Motor neuron (in vitro differentiated cells): ENCODE data around the gene UGT2B7. TPM values are rescaled to one million over a fixed set of nuclear protein-coding genes. Genes with fewer than 3 reads are reported as not detected.
"Not testable (repeated sequence)": the region's sequence is repeated elsewhere in the genome, so short reads cannot be mapped to it uniquely, and the experiment has no call there.

Source experiments
- ATAC-seq, 8 experiments: fragments of 200-7000 bp; cut with Tn5 transposase; replicated peaks in 6 of 8; 2 replicates each; pipeline ENCODE4 v1.8.0; 2021; ENCODE audit warnings: mild to moderate bottlenecking in 8 of 8, moderate library complexity in 8 of 8
- H3K27ac ChIP-seq, 2 donors: fragments of 250-450 bp; sonication (Bioruptor Pico); 2 replicates each; pipeline ENCODE4 v1.9.0; 2021; ENCODE audit warnings: antibody characterized with exemption in 2 of 2, mild to moderate bottlenecking in 2 of 2, moderate library complexity in 1 of 2
- H3K4me1 ChIP-seq, 2 donors: fragments of 250-450 bp; sonication (Bioruptor Pico); replicated peaks in 1 of 2; 2 replicates each; pipeline ENCODE4 v1.6.1; 2021; ENCODE audit warnings: antibody characterized with exemption in 2 of 2, mild to moderate bottlenecking in 2 of 2, moderate library complexity in 1 of 2
- H3K4me3 ChIP-seq, 5 donors: fragments of 250-450 bp; sonication (Bioruptor Pico); 2 replicates each; pipeline ENCODE4 v1.9.0; 2021; ENCODE audit warnings: antibody characterized with exemption in 5 of 5, mild to moderate bottlenecking in 5 of 5, moderate library complexity in 4 of 5
- WGBS, 10 experiments: fragments of 450-650 bp; shearing (Covaris generic); methylation state at CpG; one replicate each; pipeline ENCODE4 v1.0.0; 2022; 5-methylcytosine and 5-hydroxymethylcytosine counted together
- in situ Hi-C, 9 experiments: fragments of 400-800 bp; cut with MboI; loops; one replicate each; pipeline ENCODE4 v1.15.0; 2021; ENCODE audit warnings: low sequenced_read_pairs in 9 of 9, low pct_unique_long_range_greater_than_20kb in 2 of 9; ENCODE audit not compliant: unreplicated experiment in 9 of 9
- total RNA-seq, 8 experiments: library from RNA; unstranded; fragments of 300-600 nt; gene quantifications; 2 replicates each; pipeline versions ENCODE4 v1.2.3 to v1.2.4, GENCODE V29; 2022

The UGT2B7 gene
- total RNA-seq, 8 experiments from 2014 or later = 0.19 TPM; not detected in 7

GRCh38 chr4:69093681-69094080, 2.6 kb upstream of the UGT2B7 start:
- Histone ChIP-seq H3K4me3 (no peak overlapping the region), H3K27ac (no peak overlapping the region), H3K4me1 (peaks cover 3 to 8% of the 10 kb centered on the region in 2 donors)
- WGBS, 10 experiments = 0 to 100% (median 98%) methylated on average over 1 to 3 of the region's 3 CpGs; no CpG with 5 or more reads in 4 of the 10 experiments
- in situ Hi-C loops = no loop called here
- no peak for ATAC-seq

DNA sequence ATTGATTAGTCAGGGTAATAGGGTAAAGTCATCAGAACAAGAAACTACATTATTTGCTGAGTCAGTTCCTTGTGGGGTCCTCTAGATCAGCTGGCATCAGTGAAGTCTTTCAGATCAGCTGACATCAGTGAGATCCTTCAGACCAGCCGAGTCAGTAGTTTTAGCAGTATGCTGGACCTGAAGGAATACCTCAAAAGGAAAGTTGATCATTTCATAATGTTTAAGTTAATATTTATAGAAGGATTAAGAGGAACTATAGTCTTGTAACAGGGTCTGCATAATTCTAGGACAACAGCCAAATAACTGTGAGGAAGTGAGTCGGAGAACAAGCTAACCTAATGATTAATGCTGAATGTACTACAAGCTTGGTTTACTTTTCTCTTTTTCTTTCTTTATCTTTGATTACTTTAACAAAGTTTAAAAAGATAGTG, 958 bp upstream of the UGT2B7 start:
- Histone ChIP-seq H3K4me1 (peaks cover 3 to 8% of the 10 kb centered on the region in 2 donors), H3K27ac (no peak overlapping the region)

GRCh38 chr4:69096810-69097209, 536 bp downstream of the UGT2B7 start:
- 4 to 85% (median 41%) methylated on average over 2 to 3 of the region's 3 CpGs; no CpG with 5 or more reads in 1 of the 10 experiments for WGBS, 10 experiments
- Histone ChIP-seq H3K27ac (no peak overlapping the region), H3K4me3 (no peak overlapping the region), H3K4me1 (peaks cover 3 to 8% of the 10 kb centered on the region in 2 donors)
- ATAC-seq = no peak
- in situ Hi-C loops = no loop called here

More for the DNA sequence above, 958 bp upstream of the UGT2B7 start:
- no peak overlapping the region for H3K4me3 ChIP-seq
- in situ Hi-C loops = no loop called here
- WGBS, 10 experiments = 0 to 89% (median 39%) methylated on average over 1 to 2 of the region's 2 CpGs; no CpG with 5 or more reads in 1 of the 10 experiments
- no peak for ATAC-seq

- in situ Hi-C loops = no loop called here
- WGBS, 10 experiments = 19 to 98% (median 88%) methylated on average over 2 to 4 of the region's 4 CpGs; no CpG with 5 or more reads in 1 of the 10 experiments
- Histone ChIP-seq H3K27ac (no peak overlapping the region), H3K4me3 (no peak overlapping the region), H3K4me1 (peaks cover 3 to 8% of the 10 kb centered on the region in 2 donors)
- no peak for ATAC-seq
Observed at GRCh38 chr4:69098470-69098869, 2.2 kb downstream of the UGT2B7 start.

- in situ Hi-C loops = no loop called here
- Histone ChIP-seq H3K27ac (no peak overlapping the region), H3K4me1 (peaks cover 3 to 8% of the 10 kb centered on the region in 2 donors), H3K4me3 (no peak overlapping the region)
- ATAC-seq = no peak
- whole genome bisulfite sequencing, 10 experiments = 0 to 100% (median 81%) methylated on average over 1 to 4 of the region's 4 CpGs
Observed at GRCh38 chr4:69099910-69100309, 3.6 kb downstream of the UGT2B7 start.

- WGBS, 10 experiments = 0 to 100% (median 63%) methylated on average over 1 to 2 of the region's 2 CpGs; no CpG with 5 or more reads in 1 of the 10 experiments
- H3K4me3 ChIP-seq, in situ Hi-C loops, H3K4me1 ChIP-seq, ATAC-seq, H3K27ac ChIP-seq: not testable (repeated sequence)
Observed at GRCh38 chr4:69102668-69103067, 6.4 kb downstream of the UGT2B7 start.

DNA sequence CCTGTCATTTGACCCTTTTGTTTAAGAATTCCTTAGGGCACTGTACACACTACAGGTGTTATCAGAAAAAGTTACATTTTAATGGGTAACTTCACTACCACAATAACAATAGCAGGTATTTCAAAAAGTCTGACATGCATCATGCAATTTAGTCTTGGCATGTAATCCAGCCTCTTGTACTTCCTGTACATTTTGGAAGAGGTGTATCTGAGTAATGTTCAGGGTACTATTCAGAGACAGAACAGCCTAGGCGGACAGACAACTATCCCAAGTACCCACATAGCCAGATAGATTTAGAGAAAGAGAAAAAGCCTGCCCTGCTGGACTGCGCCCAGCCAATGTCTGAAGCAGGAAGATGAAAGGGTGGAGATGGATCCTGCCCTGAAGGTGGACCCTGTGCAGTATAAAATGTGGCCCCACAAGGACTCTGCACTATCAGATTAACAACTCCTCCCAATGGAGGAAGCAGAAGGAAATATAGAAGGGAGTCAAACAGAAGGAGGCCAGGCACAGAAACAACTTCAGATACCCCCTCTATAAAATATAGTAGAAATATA, 8.5 kb downstream of the UGT2B7 start:
- in situ Hi-C loops = no loop called here
- Histone ChIP-seq H3K4me1 (peaks cover 0 to 4% of the 10 kb centered on the region in 2 donors), H3K4me3 (no peak overlapping the region), H3K27ac (no peak overlapping the region)
- WGBS, 10 experiments = 33 to 100% (median 86%) methylated on average over 1 to 2 of the region's 2 CpGs; no CpG with 5 or more reads in 5 of the 10 experiments
- ATAC-seq = no peak

DNA sequence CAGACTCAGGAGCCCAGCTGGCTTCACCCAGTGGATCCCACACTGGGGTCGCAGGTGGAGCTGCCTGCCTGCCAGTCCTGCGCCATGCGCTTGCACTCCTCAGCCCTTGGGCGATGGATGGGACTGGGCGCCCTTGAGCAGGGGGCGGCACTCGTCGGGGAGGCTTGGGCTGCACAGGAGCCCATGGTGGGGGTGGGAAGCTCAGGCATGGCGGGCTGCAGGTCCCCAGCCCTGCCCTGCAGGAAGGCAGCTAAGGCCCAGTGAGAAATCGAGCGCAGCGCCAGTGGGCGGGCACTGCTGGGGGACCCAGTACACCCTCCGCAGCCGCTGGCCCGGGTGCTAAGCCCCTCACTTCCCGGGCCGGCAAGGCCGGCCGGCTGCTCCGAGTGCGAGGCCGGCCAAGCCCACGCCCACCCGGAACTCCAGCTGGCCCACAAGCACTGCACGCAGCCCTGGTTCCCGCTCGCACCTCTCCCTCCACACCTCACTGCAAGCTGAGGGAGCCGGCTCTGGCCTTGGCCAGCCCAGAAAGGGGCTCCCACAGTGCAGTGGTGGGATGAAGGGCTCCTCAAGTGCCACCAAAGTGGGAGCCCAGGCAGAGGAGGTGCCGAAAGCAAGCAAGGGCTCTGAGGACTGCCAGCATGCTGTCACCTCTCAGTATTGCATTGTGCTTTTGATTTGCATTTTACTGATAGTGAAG, 19.0 kb downstream of the UGT2B7 start:
- in situ Hi-C loops, H3K4me1 ChIP-seq, H3K27ac ChIP-seq, H3K4me3 ChIP-seq, ATAC-seq: not testable (repeated sequence)
- WGBS, 10 experiments = 29 to 100% (median 100%) methylated on average over 1 of the region's 30 CpGs; no CpG with 5 or more reads in 5 of the 10 experiments

GRCh38 chr4:69115851-69116213, 19.6 kb downstream of the UGT2B7 start:
- Histone ChIP-seq H3K4me3 (no peak overlapping the region), H3K27ac (no peak overlapping the region), H3K4me1 (no peaks in the 10 kb centered on the region)
- ATAC-seq = no peak
- in situ Hi-C loops = no loop called here
- 0 to 100% (median 87%) methylated on average over 1 to 2 of the region's 2 CpGs for WGBS, 10 experiments

- WGBS, 10 experiments = 15 to 99% (median 86%) methylated on average over 3 to 10 of the region's 10 CpGs
- no peaks in the 10 kb centered on the region for H3K4me1 ChIP-seq
- H3K27ac ChIP-seq = no peak overlapping the region
- ATAC-seq = no peak
- H3K4me3 ChIP-seq = no peak overlapping the region
- in situ Hi-C loops = no loop called here
Observed at GRCh38 chr4:69116645-69117321, 20.5 kb downstream of the UGT2B7 start.

DNA sequence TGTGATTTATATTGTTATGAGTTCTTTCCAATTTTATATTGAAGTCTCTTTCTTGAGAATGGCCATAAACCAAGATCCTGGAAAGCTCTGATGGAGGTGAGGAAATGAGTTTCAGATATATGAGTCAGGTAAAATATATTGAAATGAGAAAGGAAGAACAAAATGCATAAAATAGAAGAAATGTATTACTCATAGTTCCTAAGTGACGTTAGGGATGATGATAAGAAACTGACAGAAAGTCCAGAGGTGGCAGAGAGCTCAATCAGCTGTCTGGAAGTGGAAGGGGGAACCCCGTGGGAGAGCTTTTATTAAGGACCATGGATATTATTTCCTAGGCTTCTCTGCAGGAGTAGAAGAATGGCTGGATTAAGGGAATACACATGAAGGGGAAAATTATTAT, 24.6 kb downstream of the UGT2B7 start:
- no peak overlapping the region for H3K4me3 ChIP-seq
- no peaks in the 10 kb centered on the region for H3K4me1 ChIP-seq
- in situ Hi-C loops = no loop called here
- no peak for ATAC-seq
- no peak overlapping the region for H3K27ac ChIP-seq
- 0 to 100% (median 90%) methylated on average over 1 to 2 of the region's 2 CpGs; no CpG with 5 or more reads in 1 of the 10 experiments for WGBS, 10 experiments

DNA sequence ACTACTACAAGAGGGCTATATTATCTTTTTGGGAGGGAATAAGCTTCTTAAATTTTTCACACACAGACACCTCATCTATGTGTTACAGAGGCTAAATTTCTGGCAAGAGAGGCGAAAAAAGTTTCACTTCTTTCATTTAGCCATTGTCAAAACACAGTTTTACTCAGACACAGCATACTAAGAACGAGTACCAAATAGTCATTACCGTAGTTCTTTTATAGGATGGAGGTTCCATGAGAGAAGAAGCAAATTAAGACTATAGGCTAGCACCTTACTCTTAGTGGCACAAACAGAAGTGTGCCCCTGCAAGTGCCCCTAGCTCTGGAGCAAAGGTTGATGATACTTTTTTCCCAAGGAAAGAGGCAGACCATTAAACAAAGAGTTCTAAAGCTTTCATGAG, 26.2 kb downstream of the UGT2B7 start:
- in situ Hi-C loops = no loop called here
- WGBS, 10 experiments = 0 to 83% (median 37%) methylated on average over 1 to 3 of the region's 3 CpGs; no CpG with 5 or more reads in 4 of the 10 experiments

GRCh38 chr4:69124941-69125340, 28.7 kb downstream of the UGT2B7 start:
- in situ Hi-C loops = no loop called here
- 17 to 100% (median 60%) methylated on average over 1 of the region's 1 CpG; no CpG with 5 or more reads in 5 of the 10 experiments for WGBS, 10 experiments
- no peak overlapping the region for H3K27ac ChIP-seq
- no peak for ATAC-seq
- H3K4me1 ChIP-seq = no peaks in the 10 kb centered on the region
- H3K4me3 ChIP-seq = no peak overlapping the region

More for the DNA sequence above, 26.2 kb downstream of the UGT2B7 start:
- Histone ChIP-seq H3K4me1 (no peaks in the 10 kb centered on the region), H3K27ac (no peak overlapping the region), H3K4me3 (no peak overlapping the region)
- no peak for ATAC-seq
